HepG2 (cell line): ENCODE results near the gene SLC38A9. TPM values are rescaled to one million over a fixed set of nuclear protein-coding genes. Genes with fewer than 3 reads are reported as not detected.

Experiments used
- ATAC-seq: fragments of 200-7000 bp; cut with Tn5 transposase; 3 replicates; pipeline ENCODE4 v1.9.1; 2020; ENCODE audit warnings: mild to moderate bottlenecking, moderate library complexity
- BruUV-seq: library from RNA; stranded (reverse); fragments of 400-500 nt; replicated peaks from 2 replicates; lab custom pipeline; 2021; lab: Mats Ljungman, UMichigan
- CTCF ChIA-PET: fragments of 300-600 bp; formaldehyde crosslinking; extraction: SDS; loops from one replicate; lab custom pipeline; 2021; ENCODE audit warnings: low total read pairs, inconsistent platforms, low intra/inter-chr PET ratio; lab: Yijun Ruan, JAX
- POLR2A ChIA-PET: fragments of 350-600 bp; sonication (Branson Sonifier 250); formaldehyde crosslinking; loops from one replicate; lab custom pipeline; 2020; ENCODE audit warnings: antibody characterized with exemption, inconsistent platforms; lab: Yijun Ruan, JAX
- DNase-seq: peaks from one replicate; pipeline ENCODE4 v3.0.0-alpha.2; 2015; ENCODE audit warnings: low spot score
- FAIRE-seq: peaks from 3 replicates; lab custom pipeline; 2011; peaks lifted over from hg19 to GRCh38; lab: Jason Lieb, UNC
- H2AFZ ChIP-seq: one replicate; pipeline ENCODE4 v1.6.1; 2011; ENCODE audit warnings: low read length, inconsistent platforms
- H3K27ac ChIP-seq: fragments of 300-600 bp; 3 replicates; pipeline ENCODE4 v1.8.0; 2011; ENCODE audit warnings: mixed run types, mild to moderate bottlenecking, mixed read lengths, low read length, inconsistent platforms; ENCODE audit not compliant: insufficient read depth; ENCODE audit errors: extremely low read length
- H3K27me3 ChIP-seq, 2 experiments: fragments of 200-600 bp in 1 of 2; 2 replicates in 1 of 2; 3 replicates in 1 of 2; pipeline versions ENCODE4 v1.6.0 to v1.8.0; 2011; ENCODE audit warnings: low read length in 2 of 2, mild to moderate bottlenecking in 2 of 2, moderate library complexity in 2 of 2, inconsistent platforms in 1 of 2; ENCODE audit not compliant: insufficient read depth in 2 of 2, control insufficient read depth in 1 of 2
- H3K36me3 ChIP-seq, 2 experiments: fragments of 200-600 bp in 1 of 2; replicated peaks in 1 of 2; 2 replicates in 1 of 2; 3 replicates in 1 of 2; pipeline versions ENCODE4 v1.5.1 to v1.8.0; 2011; ENCODE audit warnings: low read length in 2 of 2, inconsistent platforms in 1 of 2; ENCODE audit not compliant: insufficient read depth in 2 of 2, control insufficient read depth in 1 of 2
- H3K4me1 ChIP-seq: 2 replicates; pipeline ENCODE4 v1.5.1; 2012; ENCODE audit warnings: low read length, inconsistent platforms; ENCODE audit not compliant: insufficient read depth
- H3K4me2 ChIP-seq: 2 replicates; pipeline ENCODE4 v1.6.0; 2011; ENCODE audit warnings: low read depth, low read length, inconsistent platforms
- H3K4me3 ChIP-seq, 3 experiments: fragments of 200-600 bp in 1 of 3; sonication (generic), shearing (Covaris generic) in 1 of 3; replicated peaks in 1 of 3; 2 replicates each; pipeline ENCODE4 v1.5.1; 2011 to 2016; ENCODE audit warnings: low read length in 3 of 3, inconsistent platforms in 2 of 3, low read depth in 2 of 3, mild to moderate bottlenecking in 2 of 3, control low read depth in 1 of 3, mixed read lengths in 1 of 3; ENCODE audit not compliant: insufficient read depth in 1 of 3
- H3K79me2 ChIP-seq: one replicate; pipeline ENCODE4 v1.6.1; 2011; ENCODE audit warnings: low read length, inconsistent platforms; ENCODE audit not compliant: insufficient read depth
- H3K9ac ChIP-seq: 2 replicates; pipeline ENCODE4 v1.6.0; 2011; ENCODE audit warnings: mild to moderate bottlenecking, low read depth, low read length, inconsistent platforms; ENCODE audit not compliant: insufficient read depth
- H3K9me3 ChIP-seq: 2 replicates; pipeline ENCODE4 v1.5.1; 2012; ENCODE audit warnings: mild to moderate bottlenecking, low read length
- H4K20me1 ChIP-seq: 2 replicates; pipeline ENCODE4 v1.6.0; 2011; ENCODE audit warnings: inconsistent platforms, mild to moderate bottlenecking, low read length, moderate library complexity; ENCODE audit not compliant: insufficient read depth
- EEA1 ChIP-seq: sonication (generic); formaldehyde crosslinking; IDR thresholded peaks from 2 replicates; pipeline ENCODE4 v1.5.1; 2020; ENCODE audit warnings: mild to moderate bottlenecking, missing genetic modification reagents, borderline replicate concordance
- FOXO4 ChIP-seq: sonication (generic); formaldehyde crosslinking; conservative IDR thresholded peaks from 2 replicates; pipeline ENCODE4 v1.8.1; 2023; ENCODE audit warnings: missing genetic modification reagents
- HOXD1 ChIP-seq: sonication (generic); formaldehyde crosslinking; IDR thresholded peaks from 2 replicates; pipeline ENCODE4 v1.5.0; 2020; ENCODE audit warnings: missing genetic modification reagents
- KLF16 ChIP-seq, 2 experiments: sonication (generic) in 1 of 2; formaldehyde crosslinking in 1 of 2; IDR thresholded peaks; 2 replicates each; pipeline versions ENCODE4 v1.6.1 to v1.8.0; 2016 to 2023; ENCODE audit warnings: missing genetic modification reagents in 2 of 2, missing compliant biosample characterization in 1 of 2
- MATR3 ChIP-seq: sonication (generic); formaldehyde crosslinking; IDR thresholded peaks from 2 replicates; pipeline ENCODE4 v1.4.0; 2020; ENCODE audit warnings: missing genetic modification reagents
- NR1H2 ChIP-seq: sonication (generic); formaldehyde crosslinking; IDR thresholded peaks from 2 replicates; pipeline ENCODE4 v1.8.1; 2022; ENCODE audit warnings: low read depth, missing genetic modification reagents, borderline replicate concordance
- PAX8 ChIP-seq: sonication (generic); formaldehyde crosslinking; IDR thresholded peaks from 2 replicates; pipeline ENCODE4 v1.8.0; 2022; ENCODE audit warnings: mild to moderate bottlenecking, missing genetic modification reagents, borderline replicate concordance
- RARG ChIP-seq: sonication (generic); formaldehyde crosslinking; IDR thresholded peaks from 2 replicates; pipeline ENCODE4 v1.4.0; 2020; ENCODE audit warnings: low read depth, mild to moderate bottlenecking, missing genetic modification reagents
- RCOR2 ChIP-seq: IDR thresholded peaks from 2 replicates; pipeline ENCODE4 v1.6.1; 2016; ENCODE audit warnings: missing biosample characterization, missing genetic modification reagents
- RFX3 ChIP-seq: IDR thresholded peaks from 2 replicates; pipeline ENCODE4 v1.6.1; 2016; ENCODE audit warnings: missing biosample characterization, missing genetic modification reagents
- SOX6 ChIP-seq, 2 experiments: fragments of 450-650 bp in 1 of 2; sonication (generic) in 1 of 2; formaldehyde crosslinking in 1 of 2; IDR thresholded peaks; 2 replicates each; pipeline versions ENCODE4 v1.4.0 to v1.6.1; 2017 to 2020; ENCODE audit warnings: antibody characterized with exemption in 1 of 2, mild to moderate bottlenecking in 1 of 2, missing genetic modification reagents in 1 of 2
- TFDP2 ChIP-seq: sonication (generic); formaldehyde crosslinking; IDR thresholded peaks from 2 replicates; pipeline ENCODE4 v1.4.0; 2020; ENCODE audit warnings: missing genetic modification reagents
- ZNF160 ChIP-seq: sonication (generic); formaldehyde crosslinking; IDR thresholded peaks from 2 replicates; pipeline ENCODE4 v1.8.0; 2022; ENCODE audit warnings: mild to moderate bottlenecking, inconsistent platforms, missing genetic modification reagents
- ZNF260 ChIP-seq: sonication (generic); formaldehyde crosslinking; IDR thresholded peaks from 2 replicates; pipeline ENCODE4 v1.4.0; 2020; ENCODE audit warnings: missing genetic modification reagents, low read depth, mild to moderate bottlenecking, borderline replicate concordance
- ZNF772 ChIP-seq: sonication (generic); formaldehyde crosslinking; IDR thresholded peaks from 2 replicates; pipeline ENCODE4 v1.5.0; 2020; ENCODE audit warnings: mild to moderate bottlenecking, missing genetic modification reagents
- ZNF839 ChIP-seq: sonication (generic); formaldehyde crosslinking; IDR thresholded peaks from 2 replicates; pipeline ENCODE4 v1.4.0; 2020; ENCODE audit warnings: missing genetic modification reagents, mild to moderate bottlenecking, borderline replicate concordance
- ZZZ3 ChIP-seq: sonication (generic); formaldehyde crosslinking; IDR thresholded peaks from 2 replicates; pipeline ENCODE4 v1.4.0; 2020; ENCODE audit warnings: missing genetic modification reagents, mild to moderate bottlenecking, borderline replicate concordance
- WGBS: methylation state at CpG from one replicate; pipeline ENCODE4 v1.1.6; 2017; ENCODE audit warnings: low lambda C conversion rate; 5-methylcytosine and 5-hydroxymethylcytosine counted together
- in situ Hi-C: cut with HindIII; loops from 2 replicates; pipeline ENCODE4 v1.10.0; 2017; ENCODE audit warnings: low pct_unique_long_range_greater_than_20kb; ENCODE audit not compliant: extremely low pct_ligation_motif_present
- intact Hi-C: fragments of 100-400 bp; cut with micrococcal nuclease; formaldehyde crosslinking; loops from one replicate; pipeline ENCODE4 v1.10.0; 2022; ENCODE audit not compliant: unreplicated experiment
- polyA plus RNA-seq, 8 experiments: library from polyadenylated mRNA; depleted of rRNA in 3 of 8; stranded (reverse) in 7 of 8; unstranded in 1 of 8; fragments of >200 nt; fragmentation: Illumina TruSeq in 4 of 8; extraction: Trizol in 4 of 8; gene quantifications; 2 replicates each; pipeline versions ENCODE4 v1.2.1 to v1.2.3, GENCODE V29; 2011 to 2016; ENCODE audit warnings: low read depth in 4 of 8, missing spikeins in 1 of 8, mixed read lengths in 1 of 8; ENCODE audit not compliant: insufficient read depth in 1 of 8
- total RNA-seq, 5 experiments: library from RNA; depleted of rRNA; stranded (reverse); fragments of >200 nt; fragmentation: Illumina TruSeq; extraction: Trizol; gene quantifications; 2 replicates each; pipeline ENCODE4 v1.2.3, GENCODE V29; 2016; ENCODE audit warnings: low read depth in 1 of 5
- TF ChIP-seq, protein P1 (sequence below): sonication (generic); formaldehyde crosslinking; IDR thresholded peaks from 2 replicates; pipeline ENCODE4 v1.4.0; 2020; ENCODE audit warnings: missing genetic modification reagents

The SLC38A9 gene
- total and polyA plus RNA-seq, 2 of the 13 experiments (the other 11 are each of a cell fraction or from before 2014, with no cell fraction given) = 19.3 to 36.0 TPM

- TF ChIP-seq HOXD1 (CRISPR knock-in tag) (no peak), RCOR2 (CRISPR knock-in tag) (no peak), RFX3 (CRISPR knock-in tag) (no peak), MATR3 (no peak), NR1H2 (CRISPR knock-in tag) (no peak), EEA1 (CRISPR knock-in tag) (no peak), KLF16 (CRISPR knock-in tag; IDR thresholded peaks at IDR 0.05) (no peak), ZNF260 (no peak)
- TF ChIP-seq, protein P1, sequence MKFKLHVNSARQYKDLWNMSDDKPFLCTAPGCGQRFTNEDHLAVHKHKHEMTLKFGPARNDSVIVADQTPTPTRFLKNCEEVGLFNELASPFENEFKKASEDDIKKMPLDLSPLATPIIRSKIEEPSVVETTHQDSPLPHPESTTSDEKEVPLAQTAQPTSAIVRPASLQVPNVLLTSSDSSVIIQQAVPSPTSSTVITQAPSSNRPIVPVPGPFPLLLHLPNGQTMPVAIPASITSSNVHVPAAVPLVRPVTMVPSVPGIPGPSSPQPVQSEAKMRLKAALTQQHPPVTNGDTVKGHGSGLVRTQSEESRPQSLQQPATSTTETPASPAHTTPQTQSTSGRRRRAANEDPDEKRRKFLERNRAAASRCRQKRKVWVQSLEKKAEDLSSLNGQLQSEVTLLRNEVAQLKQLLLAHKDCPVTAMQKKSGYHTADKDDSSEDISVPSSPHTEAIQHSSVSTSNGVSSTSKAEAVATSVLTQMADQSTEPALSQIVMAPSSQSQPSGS (CRISPR knock-in tag) = no peak
Measured at GRCh38 chr5:55577353-55578060, 134.6 kb downstream of the SLC38A9 start (continued).

GRCh38 chr5:55576661-55577060, 135.5 kb downstream of the SLC38A9 start:
- Histone ChIP-seq H3K4me1 (peaks cover 34% of the 10 kb centered on the region), H3K27me3 (no peaks in the 10 kb centered on the region), H3K4me3 (no peak overlapping the region), H3K9me3 (no peaks in the 10 kb centered on the region), H2AFZ (no peak overlapping the region), H3K36me3 (no peaks in the 10 kb centered on the region), H3K9ac (no peak overlapping the region), H3K4me2 (no peak overlapping the region), H3K79me2 (no peaks in the 10 kb centered on the region), H3K27ac (no peak overlapping the region), H4K20me1 (no peaks in the 10 kb centered on the region)
- DNase-seq (no peak), ATAC-seq (no peak), FAIRE-seq (no peak)
- POLR2A ChIA-PET = no interaction called here
- CTCF ChIA-PET = no interaction called here
- in situ Hi-C loops (no loop called here), intact Hi-C loops (no loop called here)
- WGBS = 4% methylated on average over 2 of the region's 2 CpGs
- no TSS peak for BruUV-seq
- TF ChIP-seq ZNF160 = no peak
- no peak for TF ChIP-seq ZZZ3
- TF ChIP-seq ZNF839 (CRISPR knock-in tag) = no peak
- TF ChIP-seq RARG (CRISPR knock-in tag) = no peak
- TF ChIP-seq FOXO4 (CRISPR knock-in tag) = no peak
- no peak for TF ChIP-seq ZNF772 (CRISPR knock-in tag)
- no peak for TF ChIP-seq PAX8 (CRISPR knock-in tag)
- no peak for TF ChIP-seq TFDP2 (CRISPR knock-in tag)
- no peak for TF ChIP-seq SOX6 (IDR thresholded peaks at IDR 0.05)
- TF ChIP-seq SOX6 (CRISPR knock-in tag; IDR thresholded peaks at IDR 0.05) = no peak
